H9 (cell line): Measurements from ENCODE around the gene KREMEN1. TPM values are rescaled to one million over a fixed set of nuclear protein-coding genes. Genes with fewer than 3 reads are reported as not detected.

Experiments used
- DNase-seq: peaks from one replicate; pipeline ENCODE4 v3.0.0-alpha.2; 2017
- H2AFZ ChIP-seq: one replicate; pipeline ENCODE4 v1.6.1; 2013; ENCODE audit warnings: mild to moderate bottlenecking, low read length, control low read depth, moderate library complexity
- H2AK5ac ChIP-seq: 2 replicates; pipeline ENCODE4 v1.6.1; 2013; ENCODE audit warnings: low read length, control low read depth, mixed read lengths; ENCODE audit not compliant: insufficient read length
- H2BK120ac ChIP-seq: one replicate; pipeline ENCODE4 v1.6.1; 2013; ENCODE audit warnings: low read depth, mild to moderate bottlenecking, low read length, control low read depth, inconsistent platforms; ENCODE audit not compliant: poor library complexity, severe bottlenecking
- H2BK12ac ChIP-seq: 2 replicates; pipeline ENCODE4 v1.6.1; 2013; ENCODE audit warnings: low read length, control low read depth, mixed read lengths, low read depth; ENCODE audit not compliant: insufficient read length
- H2BK15ac ChIP-seq: 2 replicates; pipeline ENCODE4 v1.6.1; 2013; ENCODE audit warnings: low read depth, low read length, control low read depth
- H2BK20ac ChIP-seq: one replicate; pipeline ENCODE4 v1.6.1; 2013; ENCODE audit warnings: low read depth, mild to moderate bottlenecking, low read length, control low read depth, inconsistent platforms; ENCODE audit not compliant: poor library complexity, severe bottlenecking
- H2BK5ac ChIP-seq: 2 replicates; pipeline ENCODE4 v1.6.1; 2013; ENCODE audit warnings: low read length, control low read depth, mixed read lengths; ENCODE audit not compliant: insufficient read length
- H3K14ac ChIP-seq: 2 replicates; pipeline ENCODE4 v1.6.1; 2013; ENCODE audit warnings: low read length, control low read depth; ENCODE audit not compliant: insufficient read depth
- H3K18ac ChIP-seq: 2 replicates; pipeline ENCODE4 v1.6.1; 2013; ENCODE audit warnings: low read depth, mild to moderate bottlenecking, mixed read lengths, low read length, control low read depth; ENCODE audit not compliant: insufficient read length
- H3K23ac ChIP-seq: 2 replicates; pipeline ENCODE4 v1.6.1; 2013; ENCODE audit warnings: low read length, control low read depth, mixed read lengths, low read depth; ENCODE audit not compliant: insufficient read length
- H3K23me2 ChIP-seq: 2 replicates; pipeline ENCODE4 v1.6.1; 2013; ENCODE audit warnings: low read depth, mild to moderate bottlenecking, mixed read lengths, low read length, control low read depth; ENCODE audit not compliant: insufficient read length, poor library complexity, severe bottlenecking
- H3K27ac ChIP-seq: 2 replicates; pipeline ENCODE4 v1.5.1; 2013; ENCODE audit warnings: low read length, control low read depth, mixed read lengths, low read depth; ENCODE audit not compliant: insufficient read length
- H3K27me3 ChIP-seq: 2 replicates; pipeline ENCODE4 v1.6.1; 2013; ENCODE audit warnings: low read length, control low read depth, inconsistent platforms; ENCODE audit not compliant: insufficient read depth
- H3K4ac ChIP-seq: 2 replicates; pipeline ENCODE4 v1.6.1; 2013; ENCODE audit warnings: low read depth, mild to moderate bottlenecking, control low read depth, inconsistent platforms, low read length, moderate library complexity
- H3K4me1 ChIP-seq: 2 replicates; pipeline ENCODE4 v1.6.1; 2013; ENCODE audit warnings: low read length, control low read depth, inconsistent platforms; ENCODE audit not compliant: insufficient read depth
- H3K4me2 ChIP-seq: 2 replicates; pipeline ENCODE4 v1.6.1; 2013; ENCODE audit warnings: low read length, control low read depth, mixed read lengths; ENCODE audit not compliant: insufficient read length, insufficient read depth
- H3K56ac ChIP-seq: 2 replicates; pipeline ENCODE4 v1.6.1; 2013; ENCODE audit warnings: low read depth, mild to moderate bottlenecking, mixed read lengths, low read length, control low read depth; ENCODE audit not compliant: insufficient read length
- H3K79me1 ChIP-seq: 2 replicates; pipeline ENCODE4 v1.6.1; 2013; ENCODE audit warnings: low read depth, mild to moderate bottlenecking, moderate library complexity, low read length, control low read depth, inconsistent platforms; ENCODE audit not compliant: insufficient read depth, poor library complexity, severe bottlenecking
- H3K79me2 ChIP-seq: 2 replicates; pipeline ENCODE4 v1.6.1; 2013; ENCODE audit warnings: low read length, control low read depth, inconsistent platforms; ENCODE audit not compliant: insufficient read depth
- H3K9ac ChIP-seq: 2 replicates; pipeline ENCODE4 v1.6.1; 2013; ENCODE audit warnings: low read length, control low read depth, mixed read lengths; ENCODE audit not compliant: insufficient read length; ENCODE audit errors: extremely low read depth
- H3K9me3 ChIP-seq: one replicate; pipeline ENCODE4 v1.6.1; 2013; ENCODE audit warnings: low read depth, low read length, inconsistent platforms; ENCODE audit not compliant: control insufficient read depth
- H3T11ph ChIP-seq: one replicate; pipeline ENCODE4 v1.6.1; 2013; ENCODE audit warnings: mild to moderate bottlenecking, low read length, control low read depth, inconsistent platforms
- H4K20me1 ChIP-seq: one replicate; pipeline ENCODE4 v1.6.1; 2013; ENCODE audit not compliant: control insufficient read depth, insufficient read length, insufficient read depth
- H4K5ac ChIP-seq: 2 replicates; pipeline ENCODE4 v1.6.1; 2013; ENCODE audit warnings: low read depth, mild to moderate bottlenecking, mixed read lengths, low read length, control low read depth; ENCODE audit not compliant: insufficient read length
- H4K8ac ChIP-seq: replicated peaks from 2 replicates; pipeline ENCODE4 v1.6.1; 2013; ENCODE audit warnings: low read length, control low read depth, mixed read lengths, low read depth; ENCODE audit not compliant: insufficient read length
- H4K91ac ChIP-seq: 2 replicates; pipeline ENCODE4 v1.6.1; 2013; ENCODE audit warnings: low read depth, mild to moderate bottlenecking, moderate library complexity, mixed read lengths, low read length, control low read depth; ENCODE audit not compliant: insufficient read length
- H3K27ac Mint-ChIP-seq, 3 experiments: 2 replicates in 2 of 3; 3 replicates in 1 of 3; pipeline ENCODE4 v1.8.0; 2020 to 2021; ENCODE audit warnings: mixed read lengths in 3 of 3, mild to moderate bottlenecking in 1 of 3, moderate library complexity in 1 of 3
- H3K27me3 Mint-ChIP-seq: 2 replicates; pipeline ENCODE4 v1.8.0; 2021; ENCODE audit warnings: low read depth, mild to moderate bottlenecking, moderate library complexity, mixed read lengths
- H3K36me3 Mint-ChIP-seq, 3 experiments: 2 replicates in 2 of 3; 3 replicates in 1 of 3; pipeline ENCODE4 v1.8.0; 2020 to 2021; ENCODE audit warnings: low read depth in 3 of 3, mixed read lengths in 3 of 3; ENCODE audit not compliant: insufficient read depth in 1 of 3
- H3K4me1 Mint-ChIP-seq, 2 experiments: 2 replicates each; pipeline ENCODE4 v1.8.0; 2020; ENCODE audit warnings: mixed read lengths in 2 of 2
- H3K4me3 Mint-ChIP-seq, 2 experiments: 2 replicates in 1 of 2; 3 replicates in 1 of 2; pipeline ENCODE4 v1.8.0; 2020 to 2021; ENCODE audit warnings: mild to moderate bottlenecking in 2 of 2, mixed read lengths in 2 of 2, moderate library complexity in 1 of 2
- H3K9me3 Mint-ChIP-seq, 2 experiments: 2 replicates in 1 of 2; 3 replicates in 1 of 2; pipeline ENCODE4 v1.8.0; 2020; ENCODE audit warnings: mild to moderate bottlenecking in 2 of 2, mixed read lengths in 2 of 2, moderate library complexity in 1 of 2
- CTCF ChIP-seq: fragments of 200-600 bp; sonication (generic); conservative IDR thresholded peaks from 3 replicates; pipeline ENCODE4 v1.8.0; 2021; ENCODE audit warnings: antibody characterized with exemption, mild to moderate bottlenecking
- WGBS: extraction: QIAGEN DNeasy Blood & Tissue Kit; methylation state at CpG from one replicate; pipeline ENCODE4 v1.1.7; 2013; ENCODE audit warnings: missing lambda C conversion rate, low lambda C conversion rate, mixed read lengths; ENCODE audit not compliant: insufficient read length; ENCODE audit errors: extremely low coverage; 5-methylcytosine and 5-hydroxymethylcytosine counted together
- total RNA-seq: library from RNA; stranded (reverse); gene quantifications from 2 replicates; pipeline ENCODE4 v1.2.1, GENCODE V29; 2021

Gene KREMEN1
- total RNA-seq, 1 experiment from 2014 or later: 2.4 TPM

GRCh38 chr22:29092243-29092642 lies 19.4 kb downstream of the KREMEN1 start:
- no CpG with 5 or more reads among the region's 4 CpGs for WGBS
- H3K27ac Mint-ChIP-seq: no peak overlapping the region

More at GRCh38 chr22:29092243-29092642, 19.4 kb downstream of the KREMEN1 start:
- H4K8ac ChIP-seq: no peak overlapping the region
- H3K14ac ChIP-seq: no peak overlapping the region
- H3K4me1 Mint-ChIP-seq: peaks cover 8 to 12% of the 10 kb centered on the region in 2 experiments
- no peak overlapping the region for H2AFZ ChIP-seq
- no peaks in the 10 kb centered on the region for H3K9me3 ChIP-seq
- no peak overlapping the region for H2BK20ac ChIP-seq
- H3K27me3 Mint-ChIP-seq: no peaks in the 10 kb centered on the region; the same call in 1 of the 2 replicates
- H3K9me3 Mint-ChIP-seq: no peaks in the 10 kb centered on the region
- no peak overlapping the region for H3K23ac ChIP-seq
- no peak overlapping the region for H4K5ac ChIP-seq
- no peak overlapping the region for H2BK15ac ChIP-seq
- no peak for DNase-seq
- no peak overlapping the region for H3T11ph ChIP-seq
- H2BK5ac ChIP-seq: no peak overlapping the region
- no peak overlapping the region for H3K56ac ChIP-seq
- no peaks in the 10 kb centered on the region for H3K27me3 ChIP-seq
- H3K4me2 ChIP-seq: no peak overlapping the region
- no peak overlapping the region for H2BK120ac ChIP-seq
- peaks cover 4% of the 10 kb centered on the region; the same call in 1 of the 2 replicates for H3K4me1 ChIP-seq
- H3K4me3 Mint-ChIP-seq: no peak overlapping the region
- H3K79me2 ChIP-seq: no peaks in the 10 kb centered on the region
- H3K18ac ChIP-seq: no peak overlapping the region
- H3K9ac ChIP-seq: no peak overlapping the region
- H4K20me1 ChIP-seq: no peaks in the 10 kb centered on the region
- H3K23me2 ChIP-seq: no peaks in the 10 kb centered on the region
- H4K91ac ChIP-seq: no peak overlapping the region
- TF ChIP-seq CTCF: no peak
- no peak overlapping the region for H3K4ac ChIP-seq
- H2BK12ac ChIP-seq: no peak overlapping the region
- no peaks in the 10 kb centered on the region for H3K79me1 ChIP-seq
- H2AK5ac ChIP-seq: no peak overlapping the region
- H3K27ac ChIP-seq: no peak overlapping the region
- peaks cover 0 to 3% (median 0%) of the 10 kb centered on the region in 3 experiments; a peak in 1 of 7 replicates for H3K36me3 Mint-ChIP-seq
